Activated T-cell treated with anti-CD3 and anti-CD28 coated beads for 4 hours (primary cell): ENCODE data around the gene ATXN7L1.
"Not testable (repeated sequence)": the region's sequence is repeated elsewhere in the genome, so short reads cannot be mapped to it uniquely, and the experiment has no call there.

Experiments used
- DNase-seq: peaks from one replicate; pipeline ENCODE4 v3.0.0-alpha.2; 2020

The ATXN7L1 gene

GRCh38 chr7:105697169-105697568, 179.2 kb downstream of the ATXN7L1 start:
- not testable (repeated sequence) for DNase-seq

GRCh38 chr7:105693576-105693975, 182.8 kb downstream of the ATXN7L1 start:
- DNase-seq = no peak

- peak; percentile 47 for DNase-seq
Measured at GRCh38 chr7:105691680-105692564, 184.5 kb downstream of the ATXN7L1 start.

GRCh38 chr7:105691082-105691679, 185.2 kb downstream of the ATXN7L1 start:
- no peak for DNase-seq

- DNase-seq = no peak
Measured at GRCh38 chr7:105690325-105690945, 186.0 kb downstream of the ATXN7L1 start.

- no peak for DNase-seq
Measured at GRCh38 chr7:105689067-105689819, 187.2 kb downstream of the ATXN7L1 start.

GRCh38 chr7:105688617-105689016, 187.8 kb downstream of the ATXN7L1 start:
- DNase-seq = no peak

GRCh38 chr7:105685161-105685560, 191.2 kb downstream of the ATXN7L1 start:
- DNase-seq = no peak

- no peak for DNase-seq
Measured at GRCh38 chr7:105682341-105683060, 193.9 kb downstream of the ATXN7L1 start.

GRCh38 chr7:105680505-105681187, 195.8 kb downstream of the ATXN7L1 start:
- DNase-seq = no peak

- DNase-seq = no peak
Measured at GRCh38 chr7:105678811-105679495, 197.4 kb downstream of the ATXN7L1 start.

GRCh38 chr7:105677817-105678573, 198.4 kb downstream of the ATXN7L1 start:
- DNase-seq = no peak

- no peak for DNase-seq
Measured at GRCh38 chr7:105677410-105677730, 199.0 kb downstream of the ATXN7L1 start.

GRCh38 chr7:105675934-105676371, 200.4 kb downstream of the ATXN7L1 start:
- DNase-seq = no peak

- DNase-seq = no peak
Measured at GRCh38 chr7:105674200-105674920, 202.0 kb downstream of the ATXN7L1 start.

- no peak for DNase-seq
Measured at GRCh38 chr7:105673367-105674084, 202.9 kb downstream of the ATXN7L1 start.

- no peak for DNase-seq
Measured at GRCh38 chr7:105672801-105673200, 203.6 kb downstream of the ATXN7L1 start.

- DNase-seq = no peak
Measured at GRCh38 chr7:105666324-105666723, 210.1 kb downstream of the ATXN7L1 start.

- DNase-seq = no peak
Measured at GRCh38 chr7:105665684-105666083, 210.7 kb downstream of the ATXN7L1 start.
